DOHH2 (cell line): ENCODE results near the gene KRT38.

Experiments used
- H3F3A ChIP-seq: fragments of 200-600 bp; sonication (generic), shearing (Covaris generic); 2 replicates; pipeline ENCODE4 v1.6.0; 2016; ENCODE audit warnings: antibody characterized with exemption, mild to moderate bottlenecking; ENCODE audit not compliant: control insufficient read depth, insufficient read depth
- H3K27ac ChIP-seq: fragments of 200-600 bp; sonication (generic); 2 replicates; pipeline ENCODE4 v1.5.1; 2014; ENCODE audit warnings: low read depth, mild to moderate bottlenecking, low read length, moderate library complexity
- H3K27me3 ChIP-seq: fragments of 200-600 bp; sonication (generic); 2 replicates; pipeline ENCODE4 v1.6.1; 2014; ENCODE audit warnings: mild to moderate bottlenecking, low read length, mixed read lengths; ENCODE audit not compliant: control insufficient read depth
- H3K36me3 ChIP-seq: fragments of 200-600 bp; sonication (generic); 2 replicates; pipeline ENCODE4 v1.6.1; 2014; ENCODE audit warnings: mild to moderate bottlenecking, low read length, moderate library complexity, mixed read lengths; ENCODE audit not compliant: control insufficient read depth
- H3K4me1 ChIP-seq: fragments of 200-600 bp; sonication (generic); 2 replicates; pipeline ENCODE4 v1.6.1; 2014; ENCODE audit warnings: mild to moderate bottlenecking, low read length, mixed read lengths; ENCODE audit not compliant: control insufficient read depth
- H3K4me2 ChIP-seq: fragments of 200-600 bp; sonication (generic); 2 replicates; pipeline ENCODE4 v1.6.0; 2014; ENCODE audit warnings: mild to moderate bottlenecking, low read length, moderate library complexity
- H3K4me3 ChIP-seq: fragments of 200-600 bp; sonication (generic); 2 replicates; pipeline ENCODE4 v1.5.1; 2014; ENCODE audit warnings: mild to moderate bottlenecking, low read length, mixed read lengths
- H3K79me2 ChIP-seq: fragments of 200-600 bp; sonication (generic); 2 replicates; pipeline ENCODE4 v1.6.1; 2014; ENCODE audit warnings: mild to moderate bottlenecking, low read length, mixed read lengths; ENCODE audit not compliant: control insufficient read depth
- H3K9me2 ChIP-seq: fragments of 200-600 bp; sonication (generic); replicated peaks from 2 replicates; pipeline ENCODE4 v1.6.1; 2014; ENCODE audit warnings: mild to moderate bottlenecking, low read length, mixed read lengths; ENCODE audit not compliant: control insufficient read depth
- H3K9me3 ChIP-seq: fragments of 200-600 bp; sonication (generic); 2 replicates; pipeline ENCODE4 v1.6.1; 2014; ENCODE audit warnings: antibody characterized with exemption, low read length, mixed read lengths; ENCODE audit not compliant: control insufficient read depth, insufficient read depth
- H4K20me1 ChIP-seq: fragments of 200-600 bp; sonication (generic); 2 replicates; pipeline ENCODE4 v1.6.0; 2014; ENCODE audit warnings: low read depth, mild to moderate bottlenecking, antibody characterized with exemption, low read length, moderate library complexity; ENCODE audit not compliant: control insufficient read depth, insufficient read depth
- EZH2phosphoT487 ChIP-seq: fragments of 200-600 bp; sonication (generic); IDR thresholded peaks from 2 replicates; pipeline ENCODE4 v1.6.1; 2017; ENCODE audit warnings: borderline replicate concordance, mild to moderate bottlenecking, antibody characterized with exemption, low read length, moderate library complexity, mixed read lengths
- TF ChIP-seq, protein P1 (sequence below): fragments of 200-600 bp; sonication (generic); IDR thresholded peaks from one replicate; pipeline ENCODE4 v1.5.1; 2014; ENCODE audit warnings: antibody characterized with exemption, mild to moderate bottlenecking, low read depth, low read length; ENCODE audit not compliant: poor library complexity, severe bottlenecking

KRT38 gene

DNA sequence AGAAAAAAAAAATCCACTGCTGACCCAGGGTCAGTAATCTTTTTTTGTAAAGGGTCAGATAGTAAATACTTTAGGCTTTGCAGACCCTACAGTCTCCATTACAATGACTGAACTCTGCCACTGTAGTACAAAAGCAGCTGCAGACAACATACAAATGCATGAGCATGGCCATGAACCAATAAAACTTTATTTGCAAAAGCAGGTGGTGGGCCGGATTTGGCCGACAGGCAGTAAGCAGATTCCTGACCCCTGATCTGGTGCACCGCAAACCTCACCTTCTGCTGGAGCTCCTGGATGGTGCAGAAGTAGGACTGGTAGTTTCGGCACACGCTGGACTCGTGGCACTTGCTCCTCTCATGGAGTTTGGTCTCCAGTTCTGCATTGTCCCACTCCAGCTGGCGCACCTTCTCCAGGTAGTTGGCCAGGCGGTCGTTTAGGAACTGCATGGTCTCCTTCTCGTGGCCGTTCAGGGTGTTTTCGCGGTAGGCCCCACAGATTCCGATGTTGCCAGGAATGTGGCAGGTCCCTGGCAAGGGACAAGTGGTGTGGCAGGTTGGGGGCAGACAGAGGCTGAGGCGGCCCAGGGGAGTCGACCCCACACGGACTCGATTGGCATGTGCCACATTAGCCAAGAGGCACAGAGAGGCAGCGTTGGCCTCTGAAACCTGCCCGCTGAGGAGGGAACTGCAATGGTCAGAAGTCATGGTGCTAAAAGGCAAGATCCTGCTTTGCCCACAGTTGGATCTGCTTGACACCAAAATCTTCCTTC, 29.5 kb downstream of the KRT38 start:
- H3K9me2 ChIP-seq = no peaks in the 10 kb centered on the region
- no peaks in the 10 kb centered on the region for H4K20me1 ChIP-seq
- H3K4me3 ChIP-seq = no peak overlapping the region
- H3K27me3 ChIP-seq = no peaks in the 10 kb centered on the region
- no peak overlapping the region for H3K27ac ChIP-seq
- no peaks in the 10 kb centered on the region for H3F3A ChIP-seq
- H3K4me1 ChIP-seq = no peaks in the 10 kb centered on the region
- H3K9me3 ChIP-seq = no peaks in the 10 kb centered on the region
- H3K79me2 ChIP-seq = no peaks in the 10 kb centered on the region
- no peaks in the 10 kb centered on the region for H3K36me3 ChIP-seq
- no peak overlapping the region for H3K4me2 ChIP-seq
- TF ChIP-seq, protein P1, sequence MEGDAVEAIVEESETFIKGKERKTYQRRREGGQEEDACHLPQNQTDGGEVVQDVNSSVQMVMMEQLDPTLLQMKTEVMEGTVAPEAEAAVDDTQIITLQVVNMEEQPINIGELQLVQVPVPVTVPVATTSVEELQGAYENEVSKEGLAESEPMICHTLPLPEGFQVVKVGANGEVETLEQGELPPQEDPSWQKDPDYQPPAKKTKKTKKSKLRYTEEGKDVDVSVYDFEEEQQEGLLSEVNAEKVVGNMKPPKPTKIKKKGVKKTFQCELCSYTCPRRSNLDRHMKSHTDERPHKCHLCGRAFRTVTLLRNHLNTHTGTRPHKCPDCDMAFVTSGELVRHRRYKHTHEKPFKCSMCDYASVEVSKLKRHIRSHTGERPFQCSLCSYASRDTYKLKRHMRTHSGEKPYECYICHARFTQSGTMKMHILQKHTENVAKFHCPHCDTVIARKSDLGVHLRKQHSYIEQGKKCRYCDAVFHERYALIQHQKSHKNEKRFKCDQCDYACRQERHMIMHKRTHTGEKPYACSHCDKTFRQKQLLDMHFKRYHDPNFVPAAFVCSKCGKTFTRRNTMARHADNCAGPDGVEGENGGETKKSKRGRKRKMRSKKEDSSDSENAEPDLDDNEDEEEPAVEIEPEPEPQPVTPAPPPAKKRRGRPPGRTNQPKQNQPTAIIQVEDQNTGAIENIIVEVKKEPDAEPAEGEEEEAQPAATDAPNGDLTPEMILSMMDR = no peak
- TF ChIP-seq EZH2phosphoT487 = no peak

DNA sequence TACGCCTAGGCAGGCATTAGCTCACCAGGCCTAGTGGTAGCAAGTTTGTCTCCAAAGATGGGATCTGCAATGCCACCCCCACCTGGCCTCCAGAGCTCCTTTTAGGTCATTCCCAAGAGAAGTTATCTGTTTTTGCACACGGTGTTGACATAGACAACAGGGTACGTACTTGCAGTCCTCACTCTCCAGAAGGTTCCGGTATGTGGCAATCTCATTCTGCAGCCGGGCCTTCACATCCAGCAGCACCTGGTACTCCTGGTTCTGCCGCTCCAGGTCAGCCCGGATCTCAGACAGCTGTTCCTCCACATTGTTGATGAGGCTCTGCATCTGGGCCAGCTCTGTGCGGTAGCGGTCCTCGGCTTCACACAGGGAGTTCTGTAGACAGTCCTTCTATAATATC, 33.6 kb downstream of the KRT38 start:
- Histone ChIP-seq H4K20me1 (no peaks in the 10 kb centered on the region), H3F3A (no peaks in the 10 kb centered on the region), H3K9me2 (no peaks in the 10 kb centered on the region), H3K36me3 (no peaks in the 10 kb centered on the region), H3K79me2 (no peaks in the 10 kb centered on the region), H3K27ac (no peak overlapping the region), H3K4me3 (no peak overlapping the region), H3K27me3 (peaks cover 3% of the 10 kb centered on the region; the same call in 1 of the 2 replicates), H3K9me3 (no peaks in the 10 kb centered on the region), H3K4me2 (no peak overlapping the region), H3K4me1 (no peaks in the 10 kb centered on the region)
- TF ChIP-seq EZH2phosphoT487 = no peak
- TF ChIP-seq, protein P1 = no peak

DNA sequence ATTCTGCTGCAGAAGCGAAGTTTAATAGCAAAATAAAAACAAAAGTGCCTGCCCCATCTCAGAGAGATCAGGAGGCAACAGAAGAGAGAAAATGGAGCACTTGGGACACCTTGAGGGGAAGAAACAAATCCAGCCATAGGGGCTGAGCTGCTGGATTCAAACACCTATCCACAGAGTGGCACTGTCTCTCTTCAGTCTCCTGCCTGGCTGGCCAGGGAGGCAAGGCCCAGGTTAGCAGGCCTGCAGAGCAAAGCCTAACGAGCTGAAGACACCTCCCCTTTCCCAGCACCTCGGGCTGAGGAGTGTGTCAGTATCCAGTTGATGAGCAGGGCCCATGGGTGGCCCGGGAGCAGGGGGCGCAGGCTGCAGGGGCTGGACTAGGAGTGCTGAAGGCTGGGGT, 34.6 kb downstream of the KRT38 start:
- H3K36me3 ChIP-seq = no peaks in the 10 kb centered on the region
- H3K9me2 ChIP-seq = no peaks in the 10 kb centered on the region
- H3K9me3 ChIP-seq = no peaks in the 10 kb centered on the region
- H3K27me3 ChIP-seq = peaks cover 3% of the 10 kb centered on the region; the same call in 1 of the 2 replicates
- no peak overlapping the region for H3K27ac ChIP-seq
- no peaks in the 10 kb centered on the region for H4K20me1 ChIP-seq
- no peaks in the 10 kb centered on the region for H3K4me1 ChIP-seq
- no peaks in the 10 kb centered on the region for H3F3A ChIP-seq
- no peaks in the 10 kb centered on the region for H3K79me2 ChIP-seq
- H3K4me3 ChIP-seq = no peak overlapping the region
- no peak overlapping the region for H3K4me2 ChIP-seq
- no peak for TF ChIP-seq EZH2phosphoT487
- TF ChIP-seq, protein P1 = no peak
